Prostate gland (tissue), 2 donors: Measurements from ENCODE around the gene GALC. TPM values are rescaled to one million over a fixed set of nuclear protein-coding genes. Genes with fewer than 3 reads are reported as not detected.

ENCODE experiments used
- DNase-seq: peaks from one replicate; pipeline ENCODE4 v3.0.0-alpha.2; 2019; ENCODE audit warnings: low spot score
- H3K27ac ChIP-seq, 2 donors: fragments of 200-600 bp; sonication (generic); 2 replicates each; pipeline ENCODE4 v1.5.1; 2017 to 2019
- H3K27me3 ChIP-seq: fragments of 200-600 bp; sonication (generic); replicated peaks from 2 replicates; pipeline ENCODE4 v1.5.1; 2019; ENCODE audit not compliant: insufficient read depth
- H3K36me3 ChIP-seq, 2 donors: fragments of 200-600 bp; sonication (generic); 1 replicate in 1 of 2; 2 replicates in 1 of 2; pipeline versions ENCODE4 v1.5.1 to v1.8.1; 2017 to 2019
- H3K4me1 ChIP-seq: fragments of 200-600 bp; sonication (generic); replicated peaks from 2 replicates; pipeline ENCODE4 v1.5.1; 2019
- H3K4me3 ChIP-seq, 2 donors: fragments of 200-600 bp; sonication (generic); 2 replicates each; pipeline ENCODE4 v1.5.1; 2017 to 2019
- H3K9me3 ChIP-seq: fragments of 200-600 bp; sonication (generic); 2 replicates; pipeline ENCODE4 v1.5.1; 2017
- CTCF ChIP-seq, 4 experiments: fragments of 200-600 bp in 2 of 4; fragments of 450-650 bp in 2 of 4; sonication (generic) in 2 of 4; IDR thresholded peaks; 1 replicate in 3 of 4; 2 replicates in 1 of 4; pipeline ENCODE4 v1.5.1; 2016 to 2019; ENCODE audit warnings: antibody characterized with exemption in 4 of 4, mild to moderate bottlenecking in 2 of 4, moderate library complexity in 2 of 4
- POLR2A ChIP-seq: fragments of 450-650 bp; IDR thresholded peaks from one replicate; pipeline ENCODE4 v1.6.1; 2016; ENCODE audit warnings: antibody characterized with exemption, mild to moderate bottlenecking
- POLR2AphosphoS5 ChIP-seq: sonication (generic); formaldehyde crosslinking; IDR thresholded peaks from one replicate; pipeline ENCODE4 v1.6.1; 2017; ENCODE audit warnings: antibody characterized with exemption
- WGBS: methylation state at CpG from one replicate; pipeline ENCODE4 v1.1.5; 2018; 5-methylcytosine and 5-hydroxymethylcytosine counted together
- intact Hi-C: fragments of 100-400 bp; cut with DNase I; formaldehyde crosslinking; loops from one replicate; pipeline ENCODE4 v1.14.2; 2022
- total RNA-seq, 2 donors: library from RNA; depleted of rRNA; stranded (reverse); fragments of >200 nt; gene quantifications; one replicate each; pipeline ENCODE4 v1.1.0, GENCODE V29; 2016

The GALC gene
- total RNA-seq, 2 donors from 2014 or later = 29.4 to 85.9 TPM

DNA sequence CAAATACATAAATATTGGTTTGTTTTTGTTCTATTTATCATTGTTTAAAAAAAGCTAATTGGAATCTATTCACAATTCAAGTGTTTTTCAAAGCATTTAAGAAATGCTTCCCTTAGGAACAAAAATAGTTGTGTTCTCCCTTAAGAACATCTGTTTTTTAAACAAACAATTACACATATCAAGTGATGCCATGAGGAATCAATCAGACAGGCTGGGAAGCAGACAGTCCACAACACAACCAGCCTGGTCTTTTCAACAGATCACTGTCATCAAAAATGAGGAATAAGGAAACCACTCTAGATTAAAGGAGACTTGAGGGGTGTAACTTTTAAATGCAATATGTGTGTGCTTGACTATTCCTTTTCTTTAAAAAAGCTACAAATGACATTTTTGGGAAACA is 25.5 kb downstream of the GALC start:
- Histone ChIP-seq H3K27me3 (no peaks in the 10 kb centered on the region), H3K4me1 (no peaks in the 10 kb centered on the region), H3K36me3 (no peaks in the 10 kb centered on the region), H3K4me3 (no peak overlapping the region), H3K27ac (no peak overlapping the region), H3K9me3 (no peaks in the 10 kb centered on the region)
- no peak for DNase-seq
- no peak for TF ChIP-seq POLR2A
- TF ChIP-seq POLR2AphosphoS5 = no peak
- no peak for TF ChIP-seq CTCF (IDR thresholded peaks at IDR 0.05)
- intact Hi-C loops = no loop called here

DNA sequence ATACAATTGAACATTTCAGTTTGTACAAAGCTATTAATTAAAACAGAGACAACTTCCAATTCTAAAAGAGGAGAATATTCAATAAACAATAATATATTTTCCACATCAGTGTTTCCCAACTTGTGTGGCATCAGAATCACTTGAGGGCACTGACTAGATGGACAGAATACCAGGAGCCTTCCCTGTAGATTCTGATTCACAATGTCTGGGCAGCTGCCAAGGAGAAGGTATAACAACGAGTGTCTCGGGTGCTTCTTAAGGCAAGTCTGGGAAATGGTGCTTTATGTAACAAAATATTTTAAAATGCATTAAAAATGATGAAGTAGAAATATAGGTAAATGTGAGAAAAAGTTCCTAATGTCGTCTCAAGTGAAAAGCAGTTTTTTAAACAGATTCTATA is 26.2 kb downstream of the GALC start:
- no peaks in the 10 kb centered on the region for H3K9me3 ChIP-seq
- intact Hi-C loops = no loop called here
- TF ChIP-seq CTCF (IDR thresholded peaks at IDR 0.05) (no peak), POLR2AphosphoS5 (no peak), POLR2A (no peak)
- no peaks in the 10 kb centered on the region for H3K27me3 ChIP-seq
- no peaks in the 10 kb centered on the region for H3K36me3 ChIP-seq
- no peak overlapping the region for H3K27ac ChIP-seq
- no peak overlapping the region for H3K4me3 ChIP-seq
- H3K4me1 ChIP-seq = no peaks in the 10 kb centered on the region
- no peak for DNase-seq
- WGBS = 78% methylated on average over 3 of the region's 3 CpGs

GRCh38 chr14:87961246-87961645 is 31.7 kb downstream of the GALC start:
- H3K4me1 ChIP-seq = no peaks in the 10 kb centered on the region
- H3K9me3 ChIP-seq = no peaks in the 10 kb centered on the region
- no peaks in the 10 kb centered on the region for H3K36me3 ChIP-seq
- H3K27me3 ChIP-seq = no peaks in the 10 kb centered on the region
- TF ChIP-seq POLR2A (no peak), POLR2AphosphoS5 (no peak), CTCF (IDR thresholded peaks at IDR 0.05) (no peak)
- no peak for DNase-seq
- whole genome bisulfite sequencing = 91% methylated on average over 2 of the region's 2 CpGs
- no peak overlapping the region for H3K4me3 ChIP-seq
- no peak overlapping the region for H3K27ac ChIP-seq
- intact Hi-C loops = no loop called here

DNA sequence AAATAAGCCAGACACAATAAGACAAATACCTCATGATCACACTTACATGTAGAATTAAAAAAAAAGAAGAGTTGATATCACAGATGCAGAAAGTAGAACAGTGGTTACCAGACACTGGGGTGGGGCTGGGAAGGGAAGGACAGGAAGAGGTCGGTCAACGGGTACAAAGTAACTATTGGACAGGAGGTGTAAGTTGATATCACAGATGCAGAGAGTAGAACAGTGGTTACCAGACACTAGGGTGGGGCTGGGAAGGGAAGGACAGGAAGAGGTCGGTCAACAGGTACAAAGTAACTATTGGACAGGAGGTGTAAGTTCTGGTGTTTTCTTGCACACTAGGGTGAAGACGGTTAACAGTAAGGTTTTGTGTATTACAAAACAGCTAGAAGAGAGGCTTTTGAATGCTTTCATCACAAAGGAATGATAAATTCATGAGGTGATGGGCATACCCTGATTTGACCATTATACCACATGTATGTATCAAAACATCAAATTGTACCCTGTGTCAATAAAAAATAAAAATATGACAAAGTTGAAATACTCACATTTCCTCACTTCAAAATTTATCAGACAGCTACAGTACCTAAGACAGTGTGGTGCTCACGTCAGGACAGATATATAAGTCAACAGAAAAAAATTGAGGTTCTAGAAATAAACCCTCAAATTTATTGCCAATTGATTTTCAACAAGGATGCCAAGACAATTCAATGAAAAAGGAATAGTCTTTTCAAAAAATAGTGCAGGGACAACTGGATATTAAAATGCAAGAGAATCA is 32.8 kb downstream of the GALC start:
- Histone ChIP-seq H3K4me3 (no peak overlapping the region), H3K4me1 (no peaks in the 10 kb centered on the region), H3K36me3 (no peaks in the 10 kb centered on the region), H3K27ac (no peak overlapping the region), H3K9me3 (no peaks in the 10 kb centered on the region), H3K27me3 (no peaks in the 10 kb centered on the region)
- no peak for DNase-seq
- intact Hi-C loops = no loop called here
- TF ChIP-seq POLR2AphosphoS5 (no peak), POLR2A (no peak), CTCF (IDR thresholded peaks at IDR 0.05) (no peak)
- 91% methylated on average over 5 of the region's 5 CpGs for WGBS

DNA sequence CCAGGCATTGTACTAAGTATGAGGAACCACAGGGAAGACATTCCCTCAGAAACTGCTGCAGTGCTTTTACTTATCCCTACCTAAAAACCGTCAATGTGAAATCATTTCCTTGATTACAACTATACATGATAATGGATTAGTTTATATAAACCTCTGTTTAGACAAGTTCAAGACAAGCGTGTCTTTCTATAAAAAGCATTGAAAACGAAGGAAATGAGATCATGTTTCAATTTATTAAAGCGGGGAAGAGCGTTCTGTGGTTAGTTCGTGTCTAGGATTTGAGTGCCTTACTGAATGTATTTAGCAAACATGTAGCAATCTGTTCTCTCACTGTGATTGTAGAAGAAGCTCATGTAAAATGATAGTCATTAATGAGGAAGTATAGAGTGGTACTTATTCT is 37.5 kb downstream of the GALC start:
- Histone ChIP-seq H3K36me3 (no peaks in the 10 kb centered on the region), H3K9me3 (no peaks in the 10 kb centered on the region), H3K4me1 (no peaks in the 10 kb centered on the region), H3K27me3 (no peaks in the 10 kb centered on the region), H3K27ac (no peak overlapping the region), H3K4me3 (no peak overlapping the region)
- TF ChIP-seq POLR2A (no peak), POLR2AphosphoS5 (no peak), CTCF (IDR thresholded peaks at IDR 0.05) (no peak)
- intact Hi-C loops = no loop called here
- 45% methylated on average over 6 of the region's 6 CpGs for WGBS
- DNase-seq = no peak
